ENCODE data around the gene ANO2.
"Not testable (repeated sequence)": the region's sequence is repeated elsewhere in the genome, so short reads cannot be mapped to it uniquely, and the experiment has no call there.

Gene ANO2

GRCh38 chr12:5882511-5883190 is 62.4 kb downstream of the ANO2 start:
- no peak for DNase-seq

GRCh38 chr12:5881666-5882065 is 63.4 kb downstream of the ANO2 start:
- DNase-seq, result no peak

GRCh38 chr12:5881101-5881606 is 63.9 kb downstream of the ANO2 start:
- no peak for DNase-seq

GRCh38 chr12:5875851-5876250 is 69.2 kb downstream of the ANO2 start:
- no peak for DNase-seq

GRCh38 chr12:5874514-5874913 is 70.5 kb downstream of the ANO2 start:
- no peak for DNase-seq

- DNase-seq, result no peak
Observed at GRCh38 chr12:5873281-5873919, 71.7 kb downstream of the ANO2 start.

GRCh38 chr12:5872745-5873144 is 72.3 kb downstream of the ANO2 start:
- DNase-seq, result no peak

- DNase-seq, result no peak
Observed at GRCh38 chr12:5871741-5872140, 73.3 kb downstream of the ANO2 start.

- no peak for DNase-seq
Observed at GRCh38 chr12:5870183-5870582, 74.9 kb downstream of the ANO2 start.

GRCh38 chr12:5868625-5869295 is 76.3 kb downstream of the ANO2 start:
- DNase-seq, result no peak

- DNase-seq, result no peak
Observed at GRCh38 chr12:5865397-5865796, 79.7 kb downstream of the ANO2 start.

- no peak for DNase-seq
Observed at GRCh38 chr12:5864972-5865371, 80.1 kb downstream of the ANO2 start.

- DNase-seq, result no peak
Observed at GRCh38 chr12:5864301-5864700, 80.8 kb downstream of the ANO2 start.

GRCh38 chr12:5861416-5861815 is 83.6 kb downstream of the ANO2 start:
- DNase-seq, result no peak

- DNase-seq, result no peak
Observed at GRCh38 chr12:5856692-5857091, 88.4 kb downstream of the ANO2 start.

GRCh38 chr12:5846950-5847349 is 98.1 kb downstream of the ANO2 start:
- DNase-seq, result no peak

GRCh38 chr12:5840944-5841343 is 104.1 kb downstream of the ANO2 start:
- DNase-seq, result no peak

- no peak for DNase-seq
Observed at GRCh38 chr12:5830111-5830510, 114.9 kb downstream of the ANO2 start.

GRCh38 chr12:5827591-5827990 is 117.5 kb downstream of the ANO2 start:
- no peak for DNase-seq

- not testable (repeated sequence) for DNase-seq
Observed at GRCh38 chr12:5825761-5826160, 119.3 kb downstream of the ANO2 start.

GRCh38 chr12:5818877-5819276 is 126.2 kb downstream of the ANO2 start:
- DNase-seq, result not testable (repeated sequence)

GRCh38 chr12:5817246-5817645 is 127.8 kb downstream of the ANO2 start:
- DNase-seq, result no peak

- no peak for DNase-seq
Observed at GRCh38 chr12:5809586-5809985, 135.5 kb downstream of the ANO2 start.

GRCh38 chr12:5808981-5809380 is 136.1 kb downstream of the ANO2 start:
- DNase-seq, result no peak
